ENCODE results near the gene NAALADL2. TPM values are rescaled to one million over a fixed set of nuclear protein-coding genes. Genes with fewer than 3 reads are reported as not detected.

NAALADL2 gene
- total and polyA plus RNA-seq, 2 of the 13 experiments (the other 11 are each of a cell fraction or from before 2014, with no cell fraction given), result 0.08 TPM; not detected in 1

DNA sequence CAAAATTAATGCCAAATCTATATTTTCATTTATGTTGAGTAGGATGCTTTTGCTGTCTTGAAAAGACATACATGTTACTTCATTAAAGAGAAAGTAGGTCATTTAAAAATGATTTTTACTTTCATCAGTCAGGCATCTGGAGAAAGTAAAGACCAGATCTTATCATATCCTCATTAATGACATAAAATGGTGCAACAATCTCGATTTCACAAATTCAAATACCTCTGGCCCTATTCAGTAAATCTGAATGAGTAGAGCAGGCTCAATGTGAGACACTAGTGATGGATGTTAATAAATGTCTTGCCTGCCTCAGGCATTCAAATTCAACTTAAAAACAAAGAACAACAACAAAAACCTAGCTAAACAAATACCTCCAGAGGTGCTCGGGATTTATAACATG, 714.1 kb downstream of the NAALADL2 start:
- DNase-seq (ENCODE audit: low spot score) (no peak), ATAC-seq (no peak), FAIRE-seq (no peak)
- intact Hi-C loops (cut with micrococcal nuclease; ENCODE audit: unreplicated experiment), result no loop called here
- Histone ChIP-seq H3K79me2 (ENCODE audit: insufficient read depth, low read length) (no peaks in the 10 kb centered on the region), H3K9me3 (ENCODE audit: low read length) (no peaks in the 10 kb centered on the region; the same call in none of the 2 replicates), H3K27ac (ENCODE audit: extremely low read length, insufficient read depth, low read length) (no peak overlapping the region), H3K4me3 (replicated peaks in 1 of 3; ENCODE audit: insufficient read depth in 1 of 3, low read depth in 2 of 3, low read length in 3 of 3) (no peak overlapping the region), H2AFZ (ENCODE audit: low read length) (no peak overlapping the region), H3K27me3 (ENCODE audit: control insufficient read depth in 1 of 2, insufficient read depth in 2 of 2, low read length in 2 of 2) (no peaks in the 10 kb centered on the region), H4K20me1 (ENCODE audit: insufficient read depth, low read length) (no peaks in the 10 kb centered on the region), H3K4me2 (ENCODE audit: low read depth, low read length) (no peak overlapping the region), H3K36me3 (replicated peaks in 1 of 2; ENCODE audit: control insufficient read depth in 1 of 2, insufficient read depth in 2 of 2, low read length in 2 of 2) (no peaks in the 10 kb centered on the region), H3K9ac (ENCODE audit: insufficient read depth, low read depth, low read length) (no peak overlapping the region), H3K4me1 (ENCODE audit: insufficient read depth, low read length) (no peaks in the 10 kb centered on the region)
- ChIA-PET CTCF (ENCODE audit: low intra/inter-chr PET ratio, low total read pairs) (no interaction called here), POLR2A (no interaction called here)
- WGBS (ENCODE audit: low lambda C conversion rate), result 2% methylated on average over 2 of the region's 2 CpGs
- in situ Hi-C loops (cut with HindIII; ENCODE audit: extremely low pct_ligation_motif_present, low pct_unique_long_range_greater_than_20kb), result no loop called here
- no TSS peak for BruUV-seq (replicated peaks)
- no peak for TF ChIP-seq ZNF484 (CRISPR knock-in tag; IDR thresholded peaks at IDR 0.05; ENCODE audit: borderline replicate concordance, low read depth)
- TF ChIP-seq ZNF776 (CRISPR knock-in tag; IDR thresholded peaks at IDR 0.05), result no peak
- TF ChIP-seq ZNF598 (CRISPR knock-in tag; IDR thresholded peaks at IDR 0.05; ENCODE audit: borderline replicate concordance), result no peak
- TF ChIP-seq, protein P1, sequence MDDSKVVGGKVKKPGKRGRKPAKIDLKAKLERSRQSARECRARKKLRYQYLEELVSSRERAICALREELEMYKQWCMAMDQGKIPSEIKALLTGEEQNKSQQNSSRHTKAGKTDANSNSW (CRISPR knock-in tag; IDR thresholded peaks at IDR 0.05; ENCODE audit: borderline replicate concordance), result no peak
- TF ChIP-seq KMT2B (CRISPR knock-in tag; IDR thresholded peaks at IDR 0.05), result no peak
- no peak for TF ChIP-seq USF2 (IDR thresholded peaks at IDR 0.05; ENCODE audit: low read depth, low read length)
- no peak for TF ChIP-seq USF2 (CRISPR knock-in tag; IDR thresholded peaks at IDR 0.05; ENCODE audit: borderline replicate concordance)
- TF ChIP-seq ZNF513 (CRISPR knock-in tag; conservative IDR thresholded peaks at IDR 0.05), result no peak
- TF ChIP-seq, protein P2, sequence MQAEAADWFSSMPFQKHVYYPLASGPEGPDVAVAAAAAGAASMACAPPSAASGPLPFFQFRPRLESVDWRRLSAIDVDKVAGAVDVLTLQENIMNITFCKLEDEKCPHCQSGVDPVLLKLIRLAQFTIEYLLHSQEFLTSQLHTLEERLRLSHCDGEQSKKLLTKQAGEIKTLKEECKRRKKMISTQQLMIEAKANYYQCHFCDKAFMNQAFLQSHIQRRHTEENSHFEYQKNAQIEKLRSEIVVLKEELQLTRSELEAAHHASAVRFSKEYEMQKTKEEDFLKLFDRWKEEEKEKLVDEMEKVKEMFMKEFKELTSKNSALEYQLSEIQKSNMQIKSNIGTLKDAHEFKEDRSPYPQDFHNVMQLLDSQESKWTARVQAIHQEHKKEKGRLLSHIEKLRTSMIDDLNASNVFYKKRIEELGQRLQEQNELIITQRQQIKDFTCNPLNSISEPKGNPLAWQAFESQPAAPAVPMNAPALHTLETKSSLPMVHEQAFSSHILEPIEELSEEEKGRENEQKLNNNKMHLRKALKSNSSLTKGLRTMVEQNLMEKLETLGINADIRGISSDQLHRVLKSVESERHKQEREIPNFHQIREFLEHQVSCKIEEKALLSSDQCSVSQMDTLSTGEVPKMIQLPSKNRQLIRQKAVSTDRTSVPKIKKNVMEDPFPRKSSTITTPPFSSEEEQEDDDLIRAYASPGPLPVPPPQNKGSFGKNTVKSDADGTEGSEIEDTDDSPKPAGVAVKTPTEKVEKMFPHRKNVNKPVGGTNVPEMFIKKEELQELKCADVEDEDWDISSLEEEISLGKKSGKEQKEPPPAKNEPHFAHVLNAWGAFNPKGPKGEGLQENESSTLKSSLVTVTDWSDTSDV (CRISPR knock-in tag; IDR thresholded peaks at IDR 0.05), result no peak
- no peak for TF ChIP-seq ZBTB26 (CRISPR knock-in tag; IDR thresholded peaks at IDR 0.05; ENCODE audit: borderline replicate concordance)
- TF ChIP-seq, protein P3, sequence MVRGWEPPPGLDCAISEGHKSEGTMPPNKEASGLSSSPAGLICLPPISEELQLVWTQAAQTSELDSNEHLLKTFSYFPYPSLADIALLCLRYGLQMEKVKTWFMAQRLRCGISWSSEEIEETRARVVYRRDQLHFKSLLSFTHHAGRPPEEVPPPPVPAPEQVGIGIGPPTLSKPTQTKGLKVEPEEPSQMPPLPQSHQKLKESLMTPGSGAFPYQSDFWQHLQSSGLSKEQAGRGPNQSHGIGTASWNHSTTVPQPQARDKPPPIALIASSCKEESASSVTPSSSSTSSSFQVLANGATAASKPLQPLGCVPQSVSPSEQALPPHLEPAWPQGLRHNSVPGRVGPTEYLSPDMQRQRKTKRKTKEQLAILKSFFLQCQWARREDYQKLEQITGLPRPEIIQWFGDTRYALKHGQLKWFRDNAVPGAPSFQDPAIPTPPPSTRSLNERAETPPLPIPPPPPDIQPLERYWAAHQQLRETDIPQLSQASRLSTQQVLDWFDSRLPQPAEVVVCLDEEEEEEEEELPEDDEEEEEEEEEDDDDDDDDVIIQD (CRISPR knock-in tag; IDR thresholded peaks at IDR 0.05; ENCODE audit: low read depth), result no peak
